B cell (primary cell): ENCODE data around the gene CMTR1. TPM values are rescaled to one million over a fixed set of nuclear protein-coding genes. Genes with fewer than 3 reads are reported as not detected.
"Not testable (repeated sequence)": the region's sequence is repeated elsewhere in the genome, so short reads cannot be mapped to it uniquely, and the experiment has no call there.

Source experiments
- ATAC-seq: fragments of 200-7000 bp; cut with Tn5 transposase; one replicate; pipeline ENCODE4 v1.10.0; 2021; ENCODE audit warnings: low read depth, mild to moderate bottlenecking, moderate number of reproducible peaks, moderate library complexity
- CTCF ChIA-PET: fragments of 350-600 bp; sonication (Branson Sonifier 250); formaldehyde crosslinking; loops from one replicate; lab custom pipeline; 2021; ENCODE audit warnings: antibody characterized with exemption, inconsistent platforms; lab: Charles Lee
- POLR2A ChIA-PET: fragments of 350-600 bp; sonication (Branson Sonifier 250); formaldehyde crosslinking; loops from one replicate; lab custom pipeline; 2021; ENCODE audit warnings: antibody characterized with exemption; lab: Charles Lee
- DNase-seq: peaks from one replicate; pipeline ENCODE4 v3.0.0; 2013
- H2AFZ ChIP-seq: 2 replicates; pipeline ENCODE4 v1.6.1; 2012; ENCODE audit warnings: mild to moderate bottlenecking, low read depth, low read length; ENCODE audit not compliant: insufficient read depth, poor library complexity, severe bottlenecking
- H3K27ac ChIP-seq, 2 donors: 1 replicate in 1 of 2; 2 replicates in 1 of 2; pipeline ENCODE4 v1.5.1; 2012 to 2013; ENCODE audit warnings: low read length in 2 of 2, mild to moderate bottlenecking in 2 of 2, moderate library complexity in 1 of 2
- H3K27me3 ChIP-seq, 4 experiments: fragments of 200-600 bp in 1 of 4; sonication (generic) in 1 of 4; replicated peaks in 1 of 4; 1 replicate in 2 of 4; 2 replicates in 2 of 4; pipeline versions ENCODE4 v1.6.1 to v1.7.0; 2013 to 2016; ENCODE audit warnings: low read length in 3 of 4, mild to moderate bottlenecking in 2 of 4, mixed read lengths in 1 of 4, moderate library complexity in 1 of 4; ENCODE audit not compliant: insufficient read depth in 4 of 4, control insufficient read depth in 3 of 4; ENCODE audit errors: control extremely low read depth in 1 of 4
- H3K36me3 ChIP-seq, 2 experiments: replicated peaks in 1 of 2; 1 replicate in 1 of 2; 2 replicates in 1 of 2; pipeline versions ENCODE4 v1.6.1 to v1.7.1; 2013; ENCODE audit warnings: low read length in 1 of 2; ENCODE audit not compliant: insufficient read depth in 2 of 2, control insufficient read depth in 1 of 2; ENCODE audit errors: control extremely low read depth in 1 of 2, extremely low read depth in 1 of 2
- H3K4me1 ChIP-seq, 2 donors: fragments of 200-600 bp in 1 of 2; sonication (generic) in 1 of 2; 1 replicate in 1 of 2; 2 replicates in 1 of 2; pipeline versions ENCODE4 v1.5.1 to v1.6.1; 2013 to 2017; ENCODE audit warnings: low read length in 2 of 2; ENCODE audit not compliant: control insufficient read depth in 2 of 2, insufficient read depth in 2 of 2
- H3K4me2 ChIP-seq: replicated peaks from 2 replicates; pipeline ENCODE3; 2012; ENCODE audit warnings: mild to moderate bottlenecking, low read depth, low read length; ENCODE audit not compliant: poor library complexity, severe bottlenecking
- H3K4me3 ChIP-seq, 5 experiments: fragments of 200-600 bp in 1 of 5; sonication (generic) in 1 of 5; 1 replicate in 3 of 5; 2 replicates in 2 of 5; pipeline versions ENCODE4 v1.5.1 to v1.7.0; 2011 to 2016; ENCODE audit warnings: low read length in 4 of 5, mild to moderate bottlenecking in 4 of 5, low read depth in 2 of 5, control low read depth in 1 of 5, moderate library complexity in 1 of 5; ENCODE audit not compliant: insufficient read depth in 1 of 5; ENCODE audit errors: control extremely low read depth in 1 of 5, extremely low read depth in 1 of 5
- H3K79me2 ChIP-seq: fragments of 200-600 bp; sonication (generic); one replicate; pipeline ENCODE4 v1.6.0; 2016; ENCODE audit warnings: low read length; ENCODE audit not compliant: control insufficient read depth, insufficient read depth
- H3K9ac ChIP-seq: fragments of 200-600 bp; sonication (generic); 2 replicates; pipeline ENCODE4 v1.6.1; 2017; ENCODE audit warnings: mild to moderate bottlenecking, low read length, moderate library complexity
- H3K9me3 ChIP-seq, 3 donors: one replicate each; pipeline versions ENCODE4 v1.6.1 to v1.7.1; 2013; ENCODE audit warnings: low read length in 2 of 3; ENCODE audit not compliant: control insufficient read depth in 2 of 3, insufficient read depth in 1 of 3; ENCODE audit errors: control extremely low read depth in 1 of 3
- H4K20me1 ChIP-seq: 2 replicates; pipeline ENCODE4 v1.6.0; 2012; ENCODE audit warnings: mild to moderate bottlenecking, low read length; ENCODE audit not compliant: insufficient read depth, control insufficient read depth, poor library complexity, severe bottlenecking
- H3K27ac Mint-ChIP-seq: one replicate; pipeline ENCODE4 v1.8.0; 2021; ENCODE audit warnings: mixed read lengths
- H3K27me3 Mint-ChIP-seq: one replicate; pipeline ENCODE4 v1.8.0; 2021; ENCODE audit warnings: mixed read lengths
- H3K4me1 Mint-ChIP-seq: one replicate; pipeline ENCODE4 v1.8.0; 2021; ENCODE audit warnings: mixed read lengths
- H3K4me3 Mint-ChIP-seq: one replicate; pipeline ENCODE4 v1.8.0; 2021; ENCODE audit warnings: mixed read lengths
- H3K9me3 Mint-ChIP-seq: one replicate; pipeline ENCODE4 v1.8.0; 2022; ENCODE audit warnings: mixed read lengths; ENCODE audit not compliant: insufficient read depth
- CTCF ChIP-seq: fragments of 200-600 bp; IDR thresholded peaks from one replicate; pipeline ENCODE4 v1.8.0; 2022; ENCODE audit warnings: antibody characterized with exemption, mild to moderate bottlenecking
- EZH2 ChIP-seq: IDR thresholded peaks from 2 replicates; pipeline ENCODE4 v1.6.1; 2012; ENCODE audit warnings: borderline replicate concordance, low read depth, mild to moderate bottlenecking, moderate library complexity, low read length; ENCODE audit not compliant: insufficient read depth, poor library complexity, severe bottlenecking
- WGBS: methylation state at CpG from one replicate; pipeline ENCODE4 v1.1.5; 2013; ENCODE audit warnings: missing lambda C conversion rate; ENCODE audit not compliant: insufficient coverage; 5-methylcytosine and 5-hydroxymethylcytosine counted together
- intact Hi-C: fragments of 100-400 bp; cut with micrococcal nuclease; formaldehyde crosslinking; loops from one replicate; pipeline ENCODE4 v1.10.0; 2022
- polyA plus RNA-seq: library from polyadenylated mRNA; depleted of rRNA; stranded (reverse); fragments of >200 nt; gene quantifications from 2 replicates; pipeline ENCODE4 v1.2.3, GENCODE V29; 2012
- total RNA-seq, 2 donors: library from RNA; stranded (reverse); fragments of 120-200 nt in 1 of 2; gene quantifications; 1 replicate in 1 of 2; 2 replicates in 1 of 2; pipeline versions ENCODE4 v1.2.3 to v1.2.4, GENCODE V29; 2013 to 2022

Gene CMTR1
- total and polyA plus RNA-seq, 2 donors (not counting 1 experiment from before 2014, with no cell fraction given): 46.0 to 82.9 TPM

- H3K27me3 ChIP-seq: no peaks in the 10 kb centered on the region
These were observed 67.2 kb downstream of the CMTR1 start for GRCh38 chr6:37500294-37500608.

GRCh38 chr6:37500904-37501303 is 67.9 kb downstream of the CMTR1 start:
- not testable (repeated sequence) for H3K9ac ChIP-seq, H3K27me3 ChIP-seq, DNase-seq, H3K27ac ChIP-seq, H3K4me2 ChIP-seq, H3K4me3 Mint-ChIP-seq, H3K9me3 ChIP-seq, H2AFZ ChIP-seq, H3K4me3 ChIP-seq, H3K27me3 Mint-ChIP-seq, H3K36me3 ChIP-seq, ATAC-seq, H3K9me3 Mint-ChIP-seq, H4K20me1 ChIP-seq
- H3K4me1 Mint-ChIP-seq: peaks cover 70% of the 10 kb centered on the region
- H3K27ac Mint-ChIP-seq: peak overlapping the region; percentile 32
- Histone ChIP-seq H3K79me2 (peaks cover 38% of the 10 kb centered on the region), H3K4me1 (peaks cover 47 to 73% of the 10 kb centered on the region in 2 donors)
- ChIA-PET CTCF (interaction anchor here (1.4 to 2.1 kb wide), 4 partner anchors 16 to 191 kb away, joined by 3 to 13 read pairs (median 6); no protein-coding TSS in a partner anchor), POLR2A (interaction anchor here (0.6 to 1.8 kb wide), 2 partner anchors 62 to 1011 kb away, joined by 3 to 4 read pairs; no protein-coding TSS in a partner anchor)
- intact Hi-C loops: loop anchor here (2.0 to 5.0 kb wide), 2 partner anchors 61 to 68 kb away; partner anchors contain the start of gene CMTR1
- WGBS: 92% methylated on average over 5 of the region's 6 CpGs

More at GRCh38 chr6:37500294-37500608, 67.2 kb downstream of the CMTR1 start:
- Histone ChIP-seq H4K20me1 (no peaks in the 10 kb centered on the region), H3K4me3 (peak overlapping the region in 4 of 5 experiments; percentile 79 to 100 (median 94)), H3K4me2 (peak overlapping the region; percentile 95), H3K9me3 (no peaks in the 10 kb centered on the region), H3K36me3 (no peaks in the 10 kb centered on the region), H3K9ac (peak overlapping the region; percentile 97), H3K27ac (peak overlapping the region; percentile 69 to 90), H3K79me2 (peaks cover 45% of the 10 kb centered on the region), H2AFZ (peak overlapping the region; percentile 99), H3K4me1 (peaks cover 47 to 73% of the 10 kb centered on the region in 2 donors)
- no peaks in the 10 kb centered on the region for H3K9me3 Mint-ChIP-seq
- H3K4me1 Mint-ChIP-seq: peaks cover 71% of the 10 kb centered on the region
- POLR2A ChIA-PET: interaction anchor here (0.6 to 1.8 kb wide), 4 partner anchors 48 to 1220 kb away, joined by 3 to 6 read pairs (median 4); no protein-coding TSS in a partner anchor
- intact Hi-C loops: loop anchor here (2.0 to 5.0 kb wide), 2 partner anchors 62 to 67 kb away; partner anchors contain the start of gene CMTR1
- CTCF ChIA-PET: interaction anchor here (0.7 to 2.1 kb wide), 4 partner anchors 10 to 192 kb away, joined by 3 to 13 read pairs (median 3); no protein-coding TSS in a partner anchor
- ATAC-seq (no peak), DNase-seq (no peak)
- TF ChIP-seq CTCF (no peak), EZH2 (no peak)
- no CpG with 5 or more reads among the region's 4 CpGs for WGBS
- no peaks in the 10 kb centered on the region for H3K27me3 Mint-ChIP-seq
- H3K27ac Mint-ChIP-seq: peak overlapping the region; percentile 88
- peak overlapping the region; percentile 95 for H3K4me3 Mint-ChIP-seq
